ENCODE measurements around the gene FARP2. TPM values are rescaled to one million over a fixed set of nuclear protein-coding genes. Genes with fewer than 3 reads are reported as not detected.

Gene FARP2
- 33.5 and 54.5 TPM in 2 replicates for total RNA-seq

GRCh38 chr2:241355983-241356870, at the start of gene FARP2:
Gene FARP2, plus strand, starts transcription at chr2:241356285. Its CDS starts 16,823 bp downstream, at chr2:241373108.

GRCh38 chr2:241315093-241315878, 40.8 kb upstream of the FARP2 start, which contains the start of gene HDLBP:
Gene HDLBP, minus strand, starts transcription at chr2:241315672. Its CDS starts 48,803 bp downstream, at chr2:241266869.

GRCh38 chr2:241315879-241316631, 40.0 kb upstream of the FARP2 start, which contains the start of gene SEPTIN2:
Gene SEPTIN2, plus strand, starts transcription at chr2:241315925. Its CDS starts 8,308 bp downstream, at chr2:241324233.

GRCh38 chr2:241508240-241509154, 152.4 kb downstream of the FARP2 start, which contains the start of gene STK25:
Gene STK25, minus strand, starts transcription at chr2:241508584. Its CDS starts 549 bp downstream, at chr2:241508035.

Other genes starting within 250 kb of the FARP2 start
- 1.5 and 3.2 TPM in 2 replicates for gene PASK, start 206.8 kb upstream of the FARP2 start, total RNA-seq
- gene PPP1R7, start 205.8 kb upstream of the FARP2 start, total RNA-seq = 40.9 and 74.5 TPM in 2 replicates
- 0.51 and 0.70 TPM in 2 replicates for gene ANO7, start 167.6 kb upstream of the FARP2 start, total RNA-seq
- 520 and 711 TPM in 2 replicates for gene HDLBP, start 40.6 kb upstream of the FARP2 start, total RNA-seq
- 289 and 409 TPM in 2 replicates for gene SEPTIN2, start 40.4 kb upstream of the FARP2 start, total RNA-seq
- gene STK25, start 152.3 kb downstream of the FARP2 start, total RNA-seq = 169 and 216 TPM in 2 replicates
- gene BOK, start 202.5 kb downstream of the FARP2 start, total RNA-seq = 39.5 and 79.9 TPM in 2 replicates

Data from pericardium fibroblast (primary cell).